Measurements from ENCODE around the gene FUT9. TPM values are rescaled to one million over a fixed set of nuclear protein-coding genes. Genes with fewer than 3 reads are reported as not detected.

FUT9 gene
- total RNA-seq, 6 experiments from 2014 or later: not detected

DNA sequence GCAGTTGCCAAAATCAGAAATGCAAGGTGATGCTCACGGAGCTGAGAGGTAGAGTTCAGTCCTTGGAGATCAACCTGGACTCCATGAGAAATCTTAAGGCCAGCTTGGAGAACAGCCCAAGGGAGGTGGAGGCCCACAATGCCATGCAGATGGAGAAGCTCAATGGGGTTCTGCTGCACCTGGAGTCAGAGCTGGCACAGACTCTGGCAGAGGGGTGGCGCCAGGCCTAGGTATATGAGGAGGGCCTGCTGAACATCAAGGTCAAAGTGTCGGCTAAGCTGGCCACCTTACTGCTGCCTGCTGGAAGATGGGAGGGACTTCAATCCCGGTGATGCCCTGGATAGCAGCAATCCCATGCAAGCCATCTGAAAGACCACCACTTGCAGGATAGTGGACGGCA lies 23.9 kb upstream of the FUT9 start:
- WGBS (ENCODE audit: insufficient coverage, low coverage, low lambda C conversion rate, missing lambda C conversion rate): 74% methylated on average over 4 of the region's 5 CpGs
- Histone ChIP-seq H3K4me1 (no peaks in the 10 kb centered on the region), H3K36me3 (no peaks in the 10 kb centered on the region), H3K9me3 (no peaks in the 10 kb centered on the region), H3K4me3 (no peak overlapping the region), H3K27me3 (no peaks in the 10 kb centered on the region), H3K27ac (no peak overlapping the region)
- TF ChIP-seq, protein P1, sequence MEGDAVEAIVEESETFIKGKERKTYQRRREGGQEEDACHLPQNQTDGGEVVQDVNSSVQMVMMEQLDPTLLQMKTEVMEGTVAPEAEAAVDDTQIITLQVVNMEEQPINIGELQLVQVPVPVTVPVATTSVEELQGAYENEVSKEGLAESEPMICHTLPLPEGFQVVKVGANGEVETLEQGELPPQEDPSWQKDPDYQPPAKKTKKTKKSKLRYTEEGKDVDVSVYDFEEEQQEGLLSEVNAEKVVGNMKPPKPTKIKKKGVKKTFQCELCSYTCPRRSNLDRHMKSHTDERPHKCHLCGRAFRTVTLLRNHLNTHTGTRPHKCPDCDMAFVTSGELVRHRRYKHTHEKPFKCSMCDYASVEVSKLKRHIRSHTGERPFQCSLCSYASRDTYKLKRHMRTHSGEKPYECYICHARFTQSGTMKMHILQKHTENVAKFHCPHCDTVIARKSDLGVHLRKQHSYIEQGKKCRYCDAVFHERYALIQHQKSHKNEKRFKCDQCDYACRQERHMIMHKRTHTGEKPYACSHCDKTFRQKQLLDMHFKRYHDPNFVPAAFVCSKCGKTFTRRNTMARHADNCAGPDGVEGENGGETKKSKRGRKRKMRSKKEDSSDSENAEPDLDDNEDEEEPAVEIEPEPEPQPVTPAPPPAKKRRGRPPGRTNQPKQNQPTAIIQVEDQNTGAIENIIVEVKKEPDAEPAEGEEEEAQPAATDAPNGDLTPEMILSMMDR (IDR thresholded peaks at IDR 0.05): no peak
- no peak for TF ChIP-seq POLR2A (IDR thresholded peaks at IDR 0.05)
- DNase-seq (peak in 1 of 3 donors; percentile 27), ATAC-seq (no peak)
- intact Hi-C loops (cut with DNase I): no loop called here

DNA sequence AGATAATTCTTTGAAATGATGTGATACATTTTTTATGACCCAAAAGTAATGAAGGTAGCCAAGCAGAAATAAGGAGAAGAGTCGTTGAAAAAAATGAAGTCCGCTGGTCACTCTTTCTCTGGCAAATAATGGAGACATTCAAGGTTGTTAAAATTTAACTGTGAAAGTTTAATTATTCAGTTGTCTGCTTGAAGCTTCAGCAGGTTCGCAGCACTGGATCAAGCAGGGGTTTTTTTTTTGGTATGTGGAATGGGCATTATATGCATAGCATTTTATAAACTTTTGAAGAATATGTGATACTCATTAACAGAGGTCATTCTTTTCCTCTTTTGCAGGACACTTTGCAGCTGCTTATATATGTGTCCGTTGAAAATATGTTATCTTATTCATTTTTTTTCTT lies 21.6 kb upstream of the FUT9 start:
- no peaks in the 10 kb centered on the region for H3K4me1 ChIP-seq
- H3K27ac ChIP-seq: no peak overlapping the region
- WGBS (ENCODE audit: insufficient coverage, low coverage, low lambda C conversion rate, missing lambda C conversion rate): 39% methylated on average over 4 of the region's 4 CpGs
- ATAC-seq: no peak
- intact Hi-C loops (cut with DNase I): no loop called here
- H3K4me3 ChIP-seq: no peak overlapping the region
- no peaks in the 10 kb centered on the region for H3K27me3 ChIP-seq
- TF ChIP-seq, protein P1 (IDR thresholded peaks at IDR 0.05): no peak
- no peak for TF ChIP-seq POLR2A (IDR thresholded peaks at IDR 0.05)
- no peaks in the 10 kb centered on the region for H3K36me3 ChIP-seq
- DNase-seq: no peak
- H3K9me3 ChIP-seq: no peaks in the 10 kb centered on the region

DNA sequence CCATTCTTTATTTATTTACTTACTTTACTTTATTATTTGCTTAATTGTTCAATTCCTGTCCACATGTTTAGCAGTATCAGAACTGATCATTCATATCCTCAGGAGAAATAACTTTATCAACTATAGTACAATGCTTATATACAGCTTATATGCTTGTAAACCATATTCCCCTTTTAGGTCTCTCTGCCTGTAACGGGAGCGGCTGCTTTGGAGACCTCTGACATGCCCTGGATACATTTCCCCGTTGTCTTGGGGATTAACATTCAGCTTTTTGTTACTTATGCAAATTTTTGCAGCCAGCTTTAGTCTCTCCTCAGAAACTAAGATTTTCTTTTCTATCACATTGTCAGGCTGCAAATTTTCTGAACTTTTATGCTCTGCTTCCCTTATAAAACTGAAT lies 17.6 kb upstream of the FUT9 start:
- H3K9me3 ChIP-seq: no peaks in the 10 kb centered on the region
- no peak overlapping the region for H3K4me3 ChIP-seq
- H3K27me3 ChIP-seq: no peaks in the 10 kb centered on the region
- no peak for ATAC-seq
- no peak for DNase-seq
- H3K4me1 ChIP-seq: no peaks in the 10 kb centered on the region
- no peaks in the 10 kb centered on the region for H3K36me3 ChIP-seq
- H3K27ac ChIP-seq: no peak overlapping the region
- TF ChIP-seq, protein P1 (IDR thresholded peaks at IDR 0.05): no peak
- no peak for TF ChIP-seq POLR2A (IDR thresholded peaks at IDR 0.05)
- WGBS (ENCODE audit: insufficient coverage, low coverage, low lambda C conversion rate, missing lambda C conversion rate): 40% methylated on average over 3 of the region's 3 CpGs
- intact Hi-C loops (cut with DNase I): no loop called here

DNA sequence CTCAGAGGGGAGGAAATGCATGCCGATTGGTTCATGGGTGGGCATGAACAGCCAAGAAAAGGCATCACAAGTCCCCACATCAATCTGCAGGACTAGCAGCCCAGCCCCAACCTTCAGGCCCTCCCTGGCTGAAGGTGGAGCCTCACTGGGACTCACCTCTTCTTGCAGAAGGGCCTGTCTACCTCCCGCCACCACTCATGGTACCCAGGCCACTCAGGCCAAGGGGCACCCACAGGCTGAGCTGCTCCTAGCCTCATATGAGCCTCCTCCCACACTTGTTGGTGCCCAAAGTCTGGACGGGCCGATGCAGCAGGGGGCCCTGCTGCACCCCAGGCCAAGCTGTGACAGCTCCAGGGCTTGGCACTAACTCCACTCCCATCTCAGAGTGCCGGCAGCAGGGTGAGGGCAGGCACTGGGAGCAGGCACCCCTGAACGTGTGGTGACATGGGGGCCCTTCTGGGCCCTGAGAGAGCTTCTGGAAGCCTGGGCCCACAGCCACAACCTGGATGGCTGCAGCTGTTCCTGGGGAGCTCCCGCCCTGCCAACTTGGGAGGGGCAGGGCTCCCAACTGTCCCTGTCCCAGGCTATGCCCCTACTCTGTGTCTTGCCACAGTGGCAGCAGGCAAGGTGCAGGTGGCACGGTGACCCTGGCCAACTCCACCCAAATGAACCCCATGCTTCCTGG lies 13.7 kb upstream of the FUT9 start:
- Histone ChIP-seq H3K27ac (no peak overlapping the region), H3K4me3 (no peak overlapping the region), H3K27me3 (no peaks in the 10 kb centered on the region), H3K9me3 (no peaks in the 10 kb centered on the region), H3K36me3 (no peaks in the 10 kb centered on the region), H3K4me1 (no peaks in the 10 kb centered on the region)
- no peak for TF ChIP-seq POLR2A (IDR thresholded peaks at IDR 0.05)
- TF ChIP-seq, protein P1 (IDR thresholded peaks at IDR 0.05): no peak
- ATAC-seq (peak in 1 of 4 donors; percentile 19), DNase-seq (peak in 1 of 3 donors; percentile 40)
- intact Hi-C loops (cut with DNase I): no loop called here
- WGBS (ENCODE audit: insufficient coverage, low coverage, low lambda C conversion rate, missing lambda C conversion rate): no CpG with 5 or more reads among the region's 8 CpGs
